Left ventricle myocardium inferior (tissue), 1 donor: ENCODE data around the gene SGF29. TPM values are rescaled to one million over a fixed set of nuclear protein-coding genes. Genes with fewer than 3 reads are reported as not detected.

Source experiments
- DNase-seq: peaks from one replicate; pipeline ENCODE4 v3.0.0-alpha.2; 2020
- H3K27ac ChIP-seq: fragments of 200-600 bp; replicated peaks from 2 replicates; pipeline ENCODE4 v1.8.0; 2021
- H3K27me3 ChIP-seq: fragments of 200-600 bp; 2 replicates; pipeline ENCODE4 v1.8.0; 2021; ENCODE audit warnings: low read depth
- H3K36me3 ChIP-seq: fragments of 200-600 bp; 2 replicates; pipeline ENCODE4 v1.8.0; 2021
- H3K4me1 ChIP-seq: fragments of 200-600 bp; 2 replicates; pipeline ENCODE4 v1.8.0; 2021
- H3K4me3 ChIP-seq: fragments of 200-600 bp; 2 replicates; pipeline ENCODE4 v1.8.0; 2021; ENCODE audit warnings: mild to moderate bottlenecking, moderate library complexity
- H3K9me3 ChIP-seq: fragments of 200-600 bp; replicated peaks from 2 replicates; pipeline ENCODE4 v1.8.0; 2021
- CTCF ChIP-seq: fragments of 200-600 bp; IDR thresholded peaks from 2 replicates; pipeline ENCODE4 v1.8.0; 2021; ENCODE audit warnings: antibody characterized with exemption, mild to moderate bottlenecking, borderline replicate concordance
- intact Hi-C: fragments of 100-400 bp; cut with micrococcal nuclease; formaldehyde crosslinking; loops from one replicate; pipeline ENCODE4 v1.11.0; 2022
- total RNA-seq: library from RNA; stranded (reverse); fragmentation: NEBNext Ultra II Directional; extraction: Animal tissue kit (Norgen Biotek cat#: 25700); gene quantifications from one replicate; pipeline ENCODE4 v1.2.1, GENCODE V29; 2021
- donor health status: DM: no; HTN: yes; CAD: no; lungs with severe emphysema.

SGF29 gene
- total RNA-seq, 1 donor from 2014 or later: 16.5 TPM

- DNase-seq: no peak
- no peak for TF ChIP-seq CTCF
- intact Hi-C loops: loop anchor here (10.0 kb wide), 1 partner anchor 61 kb away; the partner anchor contains the start of genes APOBR and CLN3
Observed at GRCh38 chr16:28555561-28555960, 1.8 kb downstream of the SGF29 start.

GRCh38 chr16:28556914-28557320, 3.2 kb downstream of the SGF29 start:
- H3K4me3 ChIP-seq: no peak overlapping the region
- no peaks in the 10 kb centered on the region for H3K9me3 ChIP-seq
- intact Hi-C loops: loop anchor here (10.0 kb wide), 1 partner anchor 62 kb away; the partner anchor contains the start of genes APOBR and CLN3
- peaks cover 28% of the 10 kb centered on the region for H3K4me1 ChIP-seq
- no peak overlapping the region for H3K27ac ChIP-seq
- peaks cover 15% of the 10 kb centered on the region for H3K36me3 ChIP-seq
- no peak for TF ChIP-seq CTCF
- H3K27me3 ChIP-seq: no peaks in the 10 kb centered on the region
- no peak for DNase-seq

More at GRCh38 chr16:28555561-28555960, 1.8 kb downstream of the SGF29 start:
- no peak overlapping the region for H3K4me3 ChIP-seq
- H3K27ac ChIP-seq: no peak overlapping the region
- H3K36me3 ChIP-seq: peaks cover 15% of the 10 kb centered on the region
- H3K27me3 ChIP-seq: no peaks in the 10 kb centered on the region
- H3K4me1 ChIP-seq: peaks cover 20% of the 10 kb centered on the region
- H3K9me3 ChIP-seq: no peaks in the 10 kb centered on the region

GRCh38 chr16:28558456-28558855, 4.7 kb downstream of the SGF29 start:
- Histone ChIP-seq H3K4me3 (no peak overlapping the region), H3K27ac (no peak overlapping the region), H3K4me1 (peaks cover 31% of the 10 kb centered on the region), H3K36me3 (peaks cover 15% of the 10 kb centered on the region), H3K27me3 (no peaks in the 10 kb centered on the region), H3K9me3 (no peaks in the 10 kb centered on the region)
- intact Hi-C loops: loop anchor here (10.0 kb wide), 1 partner anchor 64 kb away; the partner anchor contains the start of genes APOBR and CLN3
- TF ChIP-seq CTCF: no peak
- DNase-seq: no peak

- TF ChIP-seq CTCF: no peak
- no peaks in the 10 kb centered on the region for H3K27me3 ChIP-seq
- peaks cover 16% of the 10 kb centered on the region for H3K4me1 ChIP-seq
- intact Hi-C loops: no loop called here
- peaks cover 3% of the 10 kb centered on the region for H3K9me3 ChIP-seq
- peaks cover 16% of the 10 kb centered on the region for H3K36me3 ChIP-seq
- DNase-seq: no peak
- H3K27ac ChIP-seq: no peak overlapping the region
- H3K4me3 ChIP-seq: no peak overlapping the region
Observed at GRCh38 chr16:28561557-28562187, 8.0 kb downstream of the SGF29 start.

- no peak overlapping the region for H3K4me3 ChIP-seq
- TF ChIP-seq CTCF: no peak
- H3K4me1 ChIP-seq: peaks cover 16% of the 10 kb centered on the region
- intact Hi-C loops: no loop called here
- H3K36me3 ChIP-seq: peaks cover 21% of the 10 kb centered on the region
- DNase-seq: no peak
- no peaks in the 10 kb centered on the region for H3K27me3 ChIP-seq
- H3K9me3 ChIP-seq: peaks cover 9% of the 10 kb centered on the region
- no peak overlapping the region for H3K27ac ChIP-seq
Observed at GRCh38 chr16:28562199-28562598, 8.5 kb downstream of the SGF29 start.
